ENCODE measurements around the gene H3-3A. TPM values are rescaled to one million over a fixed set of nuclear protein-coding genes. Genes with fewer than 3 reads are reported as not detected.
"Not testable (repeated sequence)": the region's sequence is repeated elsewhere in the genome, so short reads cannot be mapped to it uniquely, and the experiment has no call there.

H3-3A gene
- total and polyA plus RNA-seq, 12 donors: 216 to 772 (median 421) TPM

DNA sequence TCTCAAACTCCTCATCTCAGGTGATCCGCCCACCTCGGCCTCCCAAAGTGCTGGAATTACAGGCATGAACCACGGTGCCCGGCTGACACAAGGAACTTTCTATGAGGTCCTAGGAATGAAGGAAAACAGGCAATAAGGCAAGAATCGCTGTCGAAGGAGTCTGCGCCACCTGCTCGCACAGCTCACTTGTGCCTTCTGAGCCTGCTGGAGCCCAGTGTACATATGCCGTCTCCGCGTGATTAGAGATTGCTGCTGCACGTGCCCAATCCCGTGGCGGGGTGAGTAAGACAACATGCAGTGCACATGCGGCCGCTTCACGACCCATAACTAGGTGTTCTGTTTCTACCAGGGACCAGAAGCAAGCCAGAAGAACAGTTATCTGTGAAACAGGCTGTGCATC is 24.3 kb downstream of the H3-3A start:
- Histone ChIP-seq H3K4me1 (replicated peaks in 1 of 2) (peaks cover 0 to 7% of the 10 kb centered on the region in 2 donors), H3K36me3 (replicated peaks in 1 of 2) (no peaks in the 10 kb centered on the region), H3K9me3 (replicated peaks in 1 of 3) (no peaks in the 10 kb centered on the region), H3K27ac (no peak overlapping the region), H3K4me3 (no peak overlapping the region), H3K27me3 (no peaks in the 10 kb centered on the region)
- TF ChIP-seq, protein P1, sequence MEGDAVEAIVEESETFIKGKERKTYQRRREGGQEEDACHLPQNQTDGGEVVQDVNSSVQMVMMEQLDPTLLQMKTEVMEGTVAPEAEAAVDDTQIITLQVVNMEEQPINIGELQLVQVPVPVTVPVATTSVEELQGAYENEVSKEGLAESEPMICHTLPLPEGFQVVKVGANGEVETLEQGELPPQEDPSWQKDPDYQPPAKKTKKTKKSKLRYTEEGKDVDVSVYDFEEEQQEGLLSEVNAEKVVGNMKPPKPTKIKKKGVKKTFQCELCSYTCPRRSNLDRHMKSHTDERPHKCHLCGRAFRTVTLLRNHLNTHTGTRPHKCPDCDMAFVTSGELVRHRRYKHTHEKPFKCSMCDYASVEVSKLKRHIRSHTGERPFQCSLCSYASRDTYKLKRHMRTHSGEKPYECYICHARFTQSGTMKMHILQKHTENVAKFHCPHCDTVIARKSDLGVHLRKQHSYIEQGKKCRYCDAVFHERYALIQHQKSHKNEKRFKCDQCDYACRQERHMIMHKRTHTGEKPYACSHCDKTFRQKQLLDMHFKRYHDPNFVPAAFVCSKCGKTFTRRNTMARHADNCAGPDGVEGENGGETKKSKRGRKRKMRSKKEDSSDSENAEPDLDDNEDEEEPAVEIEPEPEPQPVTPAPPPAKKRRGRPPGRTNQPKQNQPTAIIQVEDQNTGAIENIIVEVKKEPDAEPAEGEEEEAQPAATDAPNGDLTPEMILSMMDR (IDR thresholded peaks at IDR 0.05): no peak
- TF ChIP-seq POLR2A (IDR thresholded peaks at IDR 0.05): no peak
- 91 to 95% (median 93%) methylated on average over 17 of the region's 17 CpGs for WGBS, 4 donors
- DNase-seq: peak in 1 of 7 donors; percentile 79
- intact Hi-C loops (cut with DNase I): no loop called here

DNA sequence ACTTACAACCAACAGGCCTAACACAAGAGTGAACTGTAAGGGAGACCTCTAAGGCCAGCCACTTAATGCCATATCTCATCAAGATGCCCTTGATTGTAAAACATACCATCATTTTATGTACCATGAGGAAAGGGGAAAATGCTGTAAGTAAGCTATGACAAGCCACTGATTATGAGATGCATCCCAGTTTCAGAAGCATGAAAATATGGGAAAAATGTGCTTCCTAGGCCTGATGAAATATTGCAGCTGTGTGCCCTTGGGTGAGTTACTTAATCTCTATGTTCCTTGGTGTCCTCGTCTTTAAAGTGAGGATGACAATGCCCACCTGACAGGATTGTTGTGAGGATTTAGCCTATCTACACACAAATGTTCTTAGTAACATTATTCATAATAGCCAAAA is 28.9 kb downstream of the H3-3A start:
- Histone ChIP-seq H3K27ac (no peak overlapping the region), H3K9me3 (replicated peaks in 1 of 3) (no peaks in the 10 kb centered on the region), H3K4me3 (no peak overlapping the region), H3K27me3 (no peaks in the 10 kb centered on the region), H3K4me1 (replicated peaks in 1 of 2) (no peaks in the 10 kb centered on the region), H3K36me3 (replicated peaks in 1 of 2) (no peaks in the 10 kb centered on the region)
- no peak for DNase-seq
- intact Hi-C loops (cut with DNase I): no loop called here
- 62 to 85% (median 77%) methylated on average over 1 of the region's 1 CpG for WGBS, 4 donors
- TF ChIP-seq, protein P1 (IDR thresholded peaks at IDR 0.05): no peak
- no peak for TF ChIP-seq POLR2A (IDR thresholded peaks at IDR 0.05)

DNA sequence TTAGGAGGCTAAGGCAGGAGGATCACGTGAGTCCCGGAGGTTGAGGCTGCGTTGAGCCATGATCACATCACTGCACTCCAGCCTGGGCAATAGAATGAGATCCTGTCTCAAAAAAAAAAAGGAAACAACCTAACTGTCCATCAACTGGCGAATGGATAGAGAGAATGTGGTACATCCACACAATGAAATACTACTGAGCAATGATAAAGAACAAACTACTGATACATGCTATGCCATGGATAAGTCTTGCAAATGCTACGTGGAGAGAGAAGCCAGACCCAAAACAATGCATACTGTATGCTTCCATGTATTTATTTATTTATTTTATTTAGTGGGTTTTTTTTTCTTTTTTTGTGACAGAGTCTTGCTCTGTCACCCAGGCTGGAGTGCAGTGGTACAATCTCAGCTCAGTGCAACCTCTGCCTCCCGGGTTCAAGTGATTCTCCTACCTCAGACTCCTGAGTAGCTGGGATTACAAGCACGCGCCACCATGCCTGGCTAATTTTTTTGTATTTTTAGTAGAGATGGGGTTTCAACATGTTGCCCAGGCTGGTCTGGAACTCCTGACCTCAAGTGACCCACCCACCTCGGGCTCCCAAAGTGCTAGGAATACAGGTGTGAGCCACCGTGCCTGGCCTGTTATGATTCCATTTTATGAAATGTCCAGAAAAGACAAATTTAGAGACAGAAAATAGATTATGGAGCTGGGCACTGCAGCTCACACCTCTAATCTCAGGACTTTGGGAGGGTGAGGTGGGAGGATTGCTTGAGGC is 29.7 kb downstream of the H3-3A start:
- H3K4me3 ChIP-seq; H3K4me1 ChIP-seq (replicated peaks in 1 of 2); H3K36me3 ChIP-seq (replicated peaks in 1 of 2); H3K9me3 ChIP-seq (replicated peaks in 1 of 3); intact Hi-C loops (cut with DNase I); H3K27ac ChIP-seq; DNase-seq; H3K27me3 ChIP-seq: not testable (repeated sequence)
- WGBS, 4 donors: 85 to 93% (median 89%) methylated on average over 10 of the region's 10 CpGs

DNA sequence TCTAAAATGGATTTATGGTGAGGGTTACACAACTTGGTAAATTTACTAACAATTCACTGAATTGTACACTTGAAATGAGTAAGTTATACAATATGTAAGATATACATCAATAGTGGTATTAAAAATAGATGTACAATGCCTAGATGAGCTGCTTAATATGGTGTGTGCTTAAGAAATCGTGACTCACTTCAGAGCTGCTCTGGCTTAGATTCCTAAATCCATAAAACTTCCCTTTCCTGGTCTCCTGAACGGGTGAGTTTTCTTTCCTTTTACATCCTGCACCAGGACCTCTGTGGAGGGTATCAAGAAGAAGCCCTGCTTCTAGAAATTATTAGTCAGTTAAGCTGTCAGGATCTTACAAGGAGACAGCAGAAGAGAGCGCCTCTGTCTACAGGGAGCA is 30.4 kb downstream of the H3-3A start:
- Histone ChIP-seq H3K36me3 (replicated peaks in 1 of 2) (no peaks in the 10 kb centered on the region), H3K4me1 (replicated peaks in 1 of 2) (no peaks in the 10 kb centered on the region), H3K27ac (no peak overlapping the region), H3K27me3 (no peaks in the 10 kb centered on the region), H3K9me3 (replicated peaks in 1 of 3) (no peaks in the 10 kb centered on the region), H3K4me3 (no peak overlapping the region)
- WGBS, 4 donors: 61 to 88% (median 70%) methylated on average over 3 of the region's 3 CpGs
- TF ChIP-seq, protein P1 (IDR thresholded peaks at IDR 0.05): no peak
- TF ChIP-seq POLR2A (IDR thresholded peaks at IDR 0.05): no peak
- intact Hi-C loops (cut with DNase I): no loop called here
- DNase-seq: no peak

DNA sequence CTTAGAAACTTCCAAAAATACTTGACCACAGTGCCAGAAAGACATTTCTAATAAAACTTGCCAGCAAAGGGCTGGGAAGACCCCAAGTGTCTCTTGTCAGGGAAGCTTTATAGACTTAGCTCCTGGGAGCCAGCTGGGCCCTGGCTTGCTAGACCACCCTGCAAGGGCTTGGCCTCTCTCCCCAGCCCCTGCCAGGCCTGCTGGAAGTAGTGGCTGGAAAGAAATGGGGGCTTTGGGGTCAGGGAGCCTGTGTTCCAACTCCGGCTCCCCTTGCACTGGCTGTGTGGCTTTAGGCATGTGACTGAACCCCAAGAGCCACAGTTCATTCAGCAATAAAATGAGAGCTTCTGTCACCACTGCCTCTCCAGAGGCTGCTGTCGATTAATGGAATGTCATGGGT is 31.1 kb downstream of the H3-3A start:
- Histone ChIP-seq H3K27me3 (no peaks in the 10 kb centered on the region), H3K36me3 (replicated peaks in 1 of 2) (no peaks in the 10 kb centered on the region), H3K27ac (no peak overlapping the region), H3K9me3 (replicated peaks in 1 of 3) (no peaks in the 10 kb centered on the region), H3K4me1 (replicated peaks in 1 of 2) (no peaks in the 10 kb centered on the region), H3K4me3 (no peak overlapping the region)
- TF ChIP-seq, protein P1 (IDR thresholded peaks at IDR 0.05): no peak
- TF ChIP-seq POLR2A (IDR thresholded peaks at IDR 0.05): no peak
- WGBS, 4 donors: 84 to 95% (median 86%) methylated on average over 2 of the region's 2 CpGs
- intact Hi-C loops (cut with DNase I): no loop called here
- DNase-seq: no peak
